ENCODE data around the gene CX3CL1.
"Not testable (repeated sequence)": the region's sequence is repeated elsewhere in the genome, so short reads cannot be mapped to it uniquely, and the experiment has no call there.

Gene CX3CL1

DNA sequence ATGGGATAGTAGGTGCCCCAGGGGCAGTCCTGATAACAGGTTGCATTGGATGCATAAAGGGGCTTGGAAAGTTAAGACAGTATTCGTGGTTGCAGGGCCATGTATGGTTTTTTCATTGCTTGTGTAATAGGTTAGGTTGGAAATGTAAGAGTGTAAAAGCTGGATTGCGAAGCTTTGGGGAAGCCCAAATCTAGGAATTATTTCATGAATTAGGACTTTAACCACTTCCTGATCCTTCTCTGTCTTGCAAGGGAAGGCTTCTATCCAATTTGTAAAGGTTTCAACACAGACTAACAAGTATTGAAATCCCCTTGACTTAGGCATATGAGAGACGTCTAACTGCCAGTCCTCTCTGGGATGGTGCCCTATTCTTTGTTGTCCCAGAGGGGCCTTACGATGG is 24.5 kb downstream of the CX3CL1 start:
- H3K36me3 Mint-ChIP-seq (ENCODE audit: low read depth) = no peaks in the 10 kb centered on the region
- H3K9me3 Mint-ChIP-seq = no peaks in the 10 kb centered on the region
- H3K27me3 Mint-ChIP-seq (ENCODE audit: low read depth) = no peaks in the 10 kb centered on the region
- H3K4me3 Mint-ChIP-seq = no peak overlapping the region
- H3K27ac Mint-ChIP-seq = no peak overlapping the region
- no peaks in the 10 kb centered on the region for H3K4me1 Mint-ChIP-seq (ENCODE audit: low read depth)

DNA sequence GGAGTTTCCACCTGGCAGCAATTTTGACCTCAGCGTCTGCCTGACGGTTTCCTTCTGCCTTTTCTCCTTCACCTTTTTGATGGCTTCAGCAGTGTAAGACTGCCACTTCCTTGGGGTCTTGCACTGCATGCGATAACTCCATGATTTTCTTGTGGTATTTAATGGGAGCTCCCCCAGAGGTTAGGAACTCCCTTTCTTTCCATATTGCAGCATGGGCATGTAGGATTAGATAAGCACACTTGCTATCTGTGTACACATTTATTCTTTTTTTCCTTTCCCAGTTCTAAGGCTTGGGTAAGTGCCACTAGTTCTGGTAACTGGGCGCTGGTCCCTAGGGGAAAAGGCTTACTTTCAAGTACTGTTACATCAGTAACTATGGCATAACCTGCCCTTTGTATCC is 25.2 kb downstream of the CX3CL1 start:
- H3K27ac Mint-ChIP-seq; H3K27me3 Mint-ChIP-seq (ENCODE audit: low read depth); H3K4me3 Mint-ChIP-seq; H3K36me3 Mint-ChIP-seq (ENCODE audit: low read depth); H3K9me3 Mint-ChIP-seq; H3K4me1 Mint-ChIP-seq (ENCODE audit: low read depth): not testable (repeated sequence)

DNA sequence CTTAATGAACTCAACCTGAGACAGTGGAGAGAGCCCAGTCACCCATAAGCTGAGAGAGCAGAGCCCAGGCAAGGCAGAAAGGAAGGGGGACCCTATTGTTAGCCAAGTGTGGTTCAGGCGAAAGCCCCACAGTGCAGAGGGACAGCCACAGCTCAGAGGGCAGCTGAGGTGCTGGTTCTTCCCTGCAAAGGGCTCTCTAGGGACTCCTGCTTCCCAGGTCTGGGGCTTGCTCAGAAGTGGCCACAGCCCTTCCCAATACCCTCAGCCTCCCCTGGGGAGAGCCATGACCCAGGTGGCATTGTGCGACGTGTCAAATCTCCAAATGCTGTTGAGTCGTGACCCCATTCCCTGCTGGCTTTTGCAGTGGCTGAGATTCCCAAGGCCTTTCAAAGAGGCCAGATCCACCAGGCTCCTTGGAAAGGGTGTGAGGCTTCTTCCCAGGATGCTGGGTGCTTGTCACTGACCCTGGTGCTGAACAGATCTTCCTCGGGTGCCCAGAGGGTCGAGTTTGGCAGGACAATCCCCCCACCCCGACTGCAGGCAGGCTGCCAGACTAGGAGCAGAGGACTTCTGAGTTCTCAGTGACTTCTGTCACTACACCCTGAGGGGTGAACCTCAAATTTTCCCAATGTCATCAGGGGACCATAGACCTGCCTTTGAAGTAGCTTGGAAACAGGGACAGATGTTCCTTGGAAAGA is 29.8 kb downstream of the CX3CL1 start:
- Mint-ChIP-seq H3K4me3 (no peak overlapping the region), H3K4me1 (ENCODE audit: low read depth) (no peaks in the 10 kb centered on the region), H3K27ac (no peak overlapping the region), H3K9me3 (no peaks in the 10 kb centered on the region), H3K27me3 (ENCODE audit: low read depth) (peaks cover 6% of the 10 kb centered on the region), H3K36me3 (ENCODE audit: low read depth) (no peaks in the 10 kb centered on the region)

DNA sequence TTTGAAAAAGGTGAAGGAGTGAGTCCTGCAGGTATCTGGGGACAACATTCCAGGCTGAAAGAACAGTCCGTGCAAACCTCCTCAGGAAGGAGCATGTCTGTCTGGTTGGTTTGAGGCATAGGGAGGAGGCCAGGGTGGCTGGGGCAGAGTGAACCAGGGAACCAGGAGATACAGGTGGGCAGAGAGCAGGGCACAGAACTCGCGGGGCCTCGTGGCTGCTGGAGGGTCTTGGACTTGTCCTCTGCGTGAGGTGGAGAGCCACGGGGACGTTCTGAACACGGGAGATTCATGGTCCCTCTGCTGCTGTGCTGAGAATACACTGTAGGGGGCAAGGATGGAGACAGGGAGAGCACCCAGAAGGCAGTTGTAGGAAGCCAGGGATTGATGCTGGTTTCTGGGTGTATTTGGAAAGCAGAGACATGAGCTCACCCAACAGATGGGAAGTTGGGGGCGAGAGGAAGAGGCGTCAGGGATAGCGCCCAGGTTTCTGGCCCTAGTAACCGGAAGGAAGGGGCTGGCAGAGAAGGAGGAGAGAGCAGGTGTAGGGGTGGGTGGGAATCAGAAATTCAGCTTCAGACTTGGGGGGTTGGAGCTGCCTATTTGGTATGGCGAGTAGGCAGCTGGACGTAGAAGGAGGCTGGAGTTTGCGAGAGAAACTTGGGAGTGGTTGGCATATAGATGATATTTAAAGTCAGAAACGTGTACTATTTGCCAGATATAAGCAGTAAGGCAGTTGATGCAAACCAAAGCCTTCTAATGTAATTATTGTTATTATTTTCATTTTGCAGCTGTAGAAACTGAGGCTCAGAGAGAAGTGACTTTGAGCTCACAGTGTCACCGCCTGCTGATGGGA is 31.9 kb downstream of the CX3CL1 start, which contains the start of gene CCL17:
CCL17 (plus strand) TSS at position 803 of the 853 bp plus-strand sequence. CDS start 9,166 bp downstream, outside the sequence.
- no peak within 1 kb of the TSS for H3K4me3 Mint-ChIP-seq
- H3K27me3 Mint-ChIP-seq (ENCODE audit: low read depth) = peaks cover 6% of the 10 kb centered on the region
- no peak within 1 kb of the TSS for H3K27ac Mint-ChIP-seq
- peaks cover 3% of the 10 kb centered on the region for H3K4me1 Mint-ChIP-seq (ENCODE audit: low read depth)
- no peaks in the 10 kb centered on the region for H3K9me3 Mint-ChIP-seq
- H3K36me3 Mint-ChIP-seq (ENCODE audit: low read depth) = no peaks in the 10 kb centered on the region

DNA sequence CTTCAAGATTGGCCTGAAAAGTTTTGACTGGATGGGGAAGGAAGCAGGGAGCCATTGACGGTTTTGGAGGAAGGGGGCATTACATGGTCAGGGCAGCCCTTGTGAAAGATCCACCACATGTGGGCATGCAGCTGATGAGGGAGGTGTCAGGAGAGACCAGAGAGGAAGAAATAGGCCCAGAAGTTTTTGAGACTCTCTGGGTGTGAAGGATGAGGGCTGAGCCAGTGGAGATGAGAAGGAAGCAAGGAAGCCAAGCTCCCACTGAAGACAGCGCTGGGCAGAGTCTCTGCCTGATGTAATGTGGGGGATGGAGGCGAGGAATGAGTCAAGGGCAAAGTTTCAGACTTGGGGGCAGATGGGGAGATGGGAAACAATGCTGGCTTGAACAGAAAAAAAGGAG is 32.8 kb downstream of the CX3CL1 start:
- Mint-ChIP-seq H3K4me3 (no peak overlapping the region), H3K4me1 (ENCODE audit: low read depth) (peaks cover 3% of the 10 kb centered on the region), H3K27me3 (ENCODE audit: low read depth) (peaks cover 6% of the 10 kb centered on the region), H3K36me3 (ENCODE audit: low read depth) (no peaks in the 10 kb centered on the region), H3K27ac (no peak overlapping the region), H3K9me3 (no peaks in the 10 kb centered on the region)

DNA sequence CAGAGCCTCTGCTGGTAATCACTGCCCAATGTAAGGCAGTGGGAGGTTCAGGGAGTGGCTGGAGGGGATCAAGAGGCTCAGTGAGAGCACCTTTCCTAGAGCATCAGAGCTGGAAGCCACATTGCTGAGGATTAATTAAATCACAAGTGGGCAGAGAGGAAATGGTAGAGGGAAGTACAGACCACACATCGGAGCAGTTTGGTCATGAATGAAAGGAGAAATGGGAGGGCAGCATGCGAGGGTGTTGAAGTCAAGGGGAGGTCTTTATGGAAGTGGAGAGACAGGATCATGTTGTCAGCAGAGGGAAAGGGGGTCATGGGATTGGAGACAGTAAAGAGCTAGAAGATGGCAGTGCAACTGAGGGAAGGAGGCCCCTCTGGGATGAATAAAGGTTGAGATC is 34.6 kb downstream of the CX3CL1 start:
- H3K4me3 Mint-ChIP-seq = no peak overlapping the region
- peaks cover 6% of the 10 kb centered on the region for H3K27me3 Mint-ChIP-seq (ENCODE audit: low read depth)
- H3K27ac Mint-ChIP-seq = no peak overlapping the region
- H3K9me3 Mint-ChIP-seq = no peaks in the 10 kb centered on the region
- H3K4me1 Mint-ChIP-seq (ENCODE audit: low read depth) = peaks cover 3% of the 10 kb centered on the region
- H3K36me3 Mint-ChIP-seq (ENCODE audit: low read depth) = no peaks in the 10 kb centered on the region

DNA sequence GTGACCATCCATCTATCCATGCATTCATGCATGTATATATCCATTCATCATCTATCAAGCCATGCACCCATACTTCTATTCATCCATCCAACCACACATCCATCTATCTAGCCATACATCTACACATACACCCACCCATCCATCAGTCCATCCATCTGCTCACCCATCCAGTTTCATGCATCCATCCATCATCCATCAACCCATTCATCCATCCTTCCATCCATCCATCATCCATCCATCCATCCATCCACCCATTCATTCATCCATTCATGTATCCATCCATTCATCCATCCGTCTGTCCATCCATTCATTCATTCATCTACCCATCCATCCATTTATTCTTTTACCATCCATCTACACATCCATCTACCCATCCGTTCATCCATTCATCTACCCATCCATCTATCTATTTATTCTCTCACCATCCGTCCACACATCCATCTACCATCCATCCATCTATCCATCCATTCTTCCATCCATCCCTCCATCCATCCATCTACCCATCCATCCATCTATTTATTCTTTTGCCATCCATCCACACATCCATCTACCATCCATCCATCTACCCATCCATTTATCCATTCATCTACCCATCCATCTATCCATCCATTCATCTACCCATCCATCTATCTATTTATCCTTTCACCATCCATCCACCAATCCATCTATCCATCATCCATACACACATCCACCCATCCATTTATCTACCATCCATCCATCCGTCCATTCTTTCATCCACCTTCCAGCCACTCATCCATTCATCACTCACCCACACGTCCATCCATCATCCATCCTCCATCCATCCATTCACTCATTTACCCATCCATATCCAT is 35.4 kb downstream of the CX3CL1 start:
- no peak overlapping the region for H3K27ac Mint-ChIP-seq
- peaks cover 6% of the 10 kb centered on the region for H3K27me3 Mint-ChIP-seq (ENCODE audit: low read depth)
- H3K4me1 Mint-ChIP-seq (ENCODE audit: low read depth) = peaks cover 3% of the 10 kb centered on the region
- no peaks in the 10 kb centered on the region for H3K9me3 Mint-ChIP-seq
- H3K36me3 Mint-ChIP-seq (ENCODE audit: low read depth) = no peaks in the 10 kb centered on the region
- H3K4me3 Mint-ChIP-seq = no peak overlapping the region

DNA sequence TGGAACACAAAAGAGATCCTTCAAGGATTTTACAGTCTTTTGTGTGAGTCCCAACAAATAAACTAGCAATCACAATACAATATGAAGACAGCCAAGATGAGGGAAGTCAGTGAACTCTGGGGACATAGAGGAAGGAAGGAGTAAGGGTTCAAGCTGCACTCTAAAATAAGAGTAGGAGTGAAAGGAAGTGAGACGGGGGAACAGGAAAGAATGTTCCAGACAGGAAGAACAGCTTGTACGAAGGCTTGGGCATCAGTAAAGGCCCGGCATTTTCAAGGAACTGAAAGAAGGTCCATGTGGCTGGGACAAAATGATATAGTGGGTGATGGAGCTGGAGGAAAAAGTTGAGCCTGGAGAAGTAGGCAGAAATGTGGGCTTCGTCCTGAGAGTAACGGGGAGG is 36.8 kb downstream of the CX3CL1 start:
- Mint-ChIP-seq H3K27ac (no peak overlapping the region), H3K27me3 (ENCODE audit: low read depth) (peaks cover 6% of the 10 kb centered on the region), H3K36me3 (ENCODE audit: low read depth) (no peaks in the 10 kb centered on the region), H3K9me3 (no peaks in the 10 kb centered on the region), H3K4me1 (ENCODE audit: low read depth) (peaks cover 3% of the 10 kb centered on the region), H3K4me3 (no peak overlapping the region)

DNA sequence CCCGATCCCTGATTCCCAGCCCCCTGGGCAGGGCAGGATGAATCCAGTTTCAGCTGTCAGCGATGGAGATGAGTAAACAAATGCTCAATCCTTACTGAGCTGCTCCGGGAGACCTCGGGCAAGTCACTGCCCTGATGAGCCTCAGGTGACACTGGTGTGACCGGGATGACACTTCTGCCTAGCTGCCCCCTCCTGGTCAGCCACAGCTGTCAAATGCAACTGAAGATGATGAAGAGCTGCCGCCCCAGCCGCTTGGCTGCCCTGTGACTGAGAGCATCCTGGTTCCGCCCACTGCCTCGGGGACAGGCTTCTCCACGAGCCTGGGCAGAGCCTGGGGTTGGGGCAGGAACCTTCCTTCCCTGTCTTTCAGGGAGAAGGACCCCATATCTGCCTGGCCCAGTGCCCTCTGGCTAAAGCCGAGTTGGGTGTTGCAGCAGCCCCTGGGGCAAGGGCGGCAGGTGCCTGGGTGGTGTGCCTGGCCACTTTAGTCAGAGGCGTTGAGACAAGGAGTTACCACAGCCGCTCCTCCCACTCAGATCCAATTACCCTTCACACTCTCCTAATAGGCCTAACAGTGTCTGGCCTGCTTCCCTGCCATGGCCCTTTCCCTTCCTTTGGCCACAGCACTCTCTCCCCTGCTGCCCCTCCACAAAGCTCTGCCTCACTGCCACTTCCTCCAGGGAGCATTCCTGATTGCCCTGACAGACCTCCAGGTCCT is 37.7 kb downstream of the CX3CL1 start:
- Mint-ChIP-seq H3K4me3 (no peak overlapping the region), H3K4me1 (ENCODE audit: low read depth) (peaks cover 3% of the 10 kb centered on the region), H3K9me3 (no peaks in the 10 kb centered on the region), H3K27me3 (ENCODE audit: low read depth) (peaks cover 5% of the 10 kb centered on the region), H3K27ac (no peak overlapping the region), H3K36me3 (ENCODE audit: low read depth) (no peaks in the 10 kb centered on the region)

DNA sequence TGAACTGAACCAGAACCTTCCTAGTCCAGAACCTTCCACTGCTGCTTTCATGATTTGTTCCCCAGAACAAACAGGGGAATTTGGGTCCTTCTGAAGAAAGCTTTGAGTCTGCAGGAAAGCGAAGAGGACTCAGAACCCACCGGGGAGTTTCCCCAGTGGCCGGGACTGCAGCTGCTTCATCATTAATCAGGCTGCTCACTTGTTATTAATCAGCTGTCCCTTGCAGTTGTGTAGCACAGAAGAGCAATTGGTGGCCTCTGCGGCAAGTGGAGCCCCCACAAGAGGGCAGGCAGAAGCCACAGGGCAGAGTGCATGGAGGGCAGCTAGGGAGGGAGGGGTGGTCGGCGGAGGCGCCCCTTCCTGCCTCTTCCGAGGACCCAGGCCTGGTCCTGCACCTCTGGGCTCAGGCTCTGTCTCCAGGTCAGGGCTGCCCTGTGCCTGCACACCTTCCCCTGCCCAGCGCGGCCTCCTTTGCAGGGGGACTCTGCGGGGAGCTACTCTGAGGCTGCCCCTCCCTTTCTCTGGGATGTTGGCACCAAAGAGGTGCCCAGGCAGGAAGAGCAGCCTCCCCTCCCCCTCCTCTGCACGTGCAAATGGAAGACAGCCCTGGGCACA is 39.2 kb downstream of the CX3CL1 start:
- Mint-ChIP-seq H3K36me3 (ENCODE audit: low read depth) (no peaks in the 10 kb centered on the region), H3K4me3 (no peak overlapping the region), H3K4me1 (ENCODE audit: low read depth) (peaks cover 3% of the 10 kb centered on the region), H3K27ac (no peak overlapping the region), H3K27me3 (ENCODE audit: low read depth) (no peaks in the 10 kb centered on the region), H3K9me3 (no peaks in the 10 kb centered on the region)

DNA sequence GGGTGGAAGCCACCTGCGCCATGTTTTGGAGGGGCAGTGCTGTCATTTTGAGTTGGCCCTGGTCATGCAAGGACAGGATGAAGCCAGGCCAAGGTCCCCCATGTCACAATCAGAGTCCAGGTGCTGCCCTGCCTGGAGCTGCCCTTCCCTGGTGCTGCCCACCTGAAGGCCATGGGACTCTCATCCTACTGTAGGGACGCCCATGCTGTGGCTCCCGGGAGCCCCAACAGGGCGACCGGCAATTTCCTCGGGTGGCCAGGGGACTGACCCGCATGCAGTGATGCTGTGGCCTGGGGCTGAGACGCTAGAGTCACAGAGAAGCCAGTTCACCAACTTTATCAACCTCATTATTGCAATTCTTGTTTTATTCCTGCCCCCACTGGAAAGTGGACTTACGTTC is 40.3 kb downstream of the CX3CL1 start:
- no peak overlapping the region for H3K4me3 Mint-ChIP-seq
- peaks cover 8% of the 10 kb centered on the region for H3K4me1 Mint-ChIP-seq (ENCODE audit: low read depth)
- no peaks in the 10 kb centered on the region for H3K36me3 Mint-ChIP-seq (ENCODE audit: low read depth)
- no peaks in the 10 kb centered on the region for H3K9me3 Mint-ChIP-seq
- H3K27me3 Mint-ChIP-seq (ENCODE audit: low read depth) = no peaks in the 10 kb centered on the region
- H3K27ac Mint-ChIP-seq = no peak overlapping the region

DNA sequence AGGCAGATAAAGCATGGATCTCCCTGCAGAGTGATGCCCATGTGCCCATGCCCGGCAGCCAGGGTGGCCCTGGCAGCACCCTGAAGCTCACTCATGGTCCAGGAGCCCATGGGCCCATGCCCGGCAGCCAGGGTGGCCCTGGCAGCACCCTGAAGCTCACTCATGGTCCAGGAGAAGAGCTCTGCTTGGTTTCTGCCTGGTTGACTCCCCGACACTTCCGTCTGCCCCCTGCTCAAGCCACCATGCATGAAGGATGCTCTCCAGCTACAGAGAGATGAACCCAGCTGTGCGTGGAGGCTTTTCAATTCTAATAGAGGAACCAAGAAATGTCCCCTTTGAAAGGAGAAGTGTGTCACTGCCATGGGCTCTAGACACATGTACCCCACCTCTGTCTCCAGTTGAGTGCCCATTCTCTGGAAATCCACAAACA is 41.0 kb downstream of the CX3CL1 start:
- Mint-ChIP-seq H3K4me1 (ENCODE audit: low read depth) (peaks cover 12% of the 10 kb centered on the region), H3K9me3 (no peaks in the 10 kb centered on the region), H3K27ac (no peak overlapping the region), H3K27me3 (ENCODE audit: low read depth) (no peaks in the 10 kb centered on the region), H3K4me3 (no peak overlapping the region), H3K36me3 (ENCODE audit: low read depth) (no peaks in the 10 kb centered on the region)

DNA sequence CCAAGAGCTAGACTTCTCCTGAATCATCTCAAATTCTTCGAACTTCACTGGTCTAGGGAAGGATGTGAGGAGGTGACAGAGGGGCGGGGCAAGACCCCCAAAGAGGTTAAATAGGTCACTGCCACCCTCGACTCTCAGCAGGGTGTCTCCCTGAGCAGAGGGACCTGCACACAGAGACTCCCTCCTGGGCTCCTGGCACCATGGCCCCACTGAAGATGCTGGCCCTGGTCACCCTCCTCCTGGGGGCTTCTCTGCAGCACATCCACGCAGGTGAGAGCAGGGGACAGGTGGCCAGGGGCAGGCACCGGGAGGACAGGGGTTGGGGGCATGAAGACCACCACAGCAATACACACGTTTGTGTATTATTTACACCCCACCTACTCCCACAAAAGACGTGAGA is 41.4 kb downstream of the CX3CL1 start:
- no peaks in the 10 kb centered on the region for H3K27me3 Mint-ChIP-seq (ENCODE audit: low read depth)
- H3K27ac Mint-ChIP-seq = no peak overlapping the region
- no peaks in the 10 kb centered on the region for H3K9me3 Mint-ChIP-seq
- no peak overlapping the region for H3K4me3 Mint-ChIP-seq
- peaks cover 14% of the 10 kb centered on the region for H3K4me1 Mint-ChIP-seq (ENCODE audit: low read depth)
- no peaks in the 10 kb centered on the region for H3K36me3 Mint-ChIP-seq (ENCODE audit: low read depth)

DNA sequence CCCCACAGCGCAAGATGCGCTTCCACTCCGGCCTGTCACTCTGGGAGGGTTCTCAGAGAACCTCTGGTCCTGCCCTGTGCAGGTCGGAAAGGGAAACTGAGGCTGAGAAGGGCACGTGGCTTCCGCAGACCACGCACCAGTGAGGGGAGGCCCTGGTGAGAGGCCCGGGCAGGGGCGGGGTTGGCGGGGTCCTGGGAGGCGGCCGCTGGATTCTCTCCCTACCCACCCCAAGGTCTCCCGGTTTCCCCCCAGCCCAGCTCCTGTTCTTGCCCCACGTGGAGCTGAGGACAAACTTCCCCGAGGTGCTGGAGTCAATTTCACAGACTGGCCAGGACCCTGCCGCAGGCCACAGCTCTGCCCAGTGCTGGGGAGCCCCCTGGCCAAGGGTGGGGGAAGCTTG is 43.8 kb downstream of the CX3CL1 start:
- no peak overlapping the region for H3K27ac Mint-ChIP-seq
- H3K4me3 Mint-ChIP-seq = no peak overlapping the region
- H3K36me3 Mint-ChIP-seq (ENCODE audit: low read depth) = no peaks in the 10 kb centered on the region
- H3K27me3 Mint-ChIP-seq (ENCODE audit: low read depth) = no peaks in the 10 kb centered on the region
- H3K4me1 Mint-ChIP-seq (ENCODE audit: low read depth) = peaks cover 18% of the 10 kb centered on the region
- no peaks in the 10 kb centered on the region for H3K9me3 Mint-ChIP-seq

Measured in T-helper 1 cell treated with Interleukin-12 subunit alpha and Interleukin-12 subunit beta and Interleukin-4 antibody, amounts not matched to agents 30 μg/mL and 1 μg/mL, for 36 hours (primary cell).